Omental fat pad (tissue), 4 donors: ENCODE measurements around the gene DAP3. TPM values are rescaled to one million over a fixed set of nuclear protein-coding genes. Genes with fewer than 3 reads are reported as not detected.
"Not testable (repeated sequence)": the region's sequence is repeated elsewhere in the genome, so short reads cannot be mapped to it uniquely, and the experiment has no call there.

Source experiments
- ATAC-seq: fragments of 150-250 bp; one replicate; pipeline ENCODE4 v1.9.1; 2016; ENCODE audit warnings: mild to moderate bottlenecking, moderate library complexity; ENCODE audit not compliant: low FRiP score
- DNase-seq: peaks from one replicate; pipeline ENCODE4 v3.0.0-alpha.2; 2019; ENCODE audit warnings: low spot score
- total RNA-seq, 4 donors: library from RNA; depleted of rRNA; stranded (reverse); fragments of >200 nt; gene quantifications; one replicate each; pipeline ENCODE4 v1.1.0, GENCODE V29; 2016
- TF ChIP-seq, protein P1 (sequence below), 3 donors: fragments of 450-650 bp; IDR thresholded peaks; one replicate each; pipeline ENCODE4 v1.5.1; 2016 to 2017; ENCODE audit warnings: antibody characterized with exemption in 3 of 3, mild to moderate bottlenecking in 3 of 3, moderate library complexity in 2 of 3

Gene DAP3
- total RNA-seq, 4 donors from 2014 or later: 118 to 170 (median 132) TPM

DNA sequence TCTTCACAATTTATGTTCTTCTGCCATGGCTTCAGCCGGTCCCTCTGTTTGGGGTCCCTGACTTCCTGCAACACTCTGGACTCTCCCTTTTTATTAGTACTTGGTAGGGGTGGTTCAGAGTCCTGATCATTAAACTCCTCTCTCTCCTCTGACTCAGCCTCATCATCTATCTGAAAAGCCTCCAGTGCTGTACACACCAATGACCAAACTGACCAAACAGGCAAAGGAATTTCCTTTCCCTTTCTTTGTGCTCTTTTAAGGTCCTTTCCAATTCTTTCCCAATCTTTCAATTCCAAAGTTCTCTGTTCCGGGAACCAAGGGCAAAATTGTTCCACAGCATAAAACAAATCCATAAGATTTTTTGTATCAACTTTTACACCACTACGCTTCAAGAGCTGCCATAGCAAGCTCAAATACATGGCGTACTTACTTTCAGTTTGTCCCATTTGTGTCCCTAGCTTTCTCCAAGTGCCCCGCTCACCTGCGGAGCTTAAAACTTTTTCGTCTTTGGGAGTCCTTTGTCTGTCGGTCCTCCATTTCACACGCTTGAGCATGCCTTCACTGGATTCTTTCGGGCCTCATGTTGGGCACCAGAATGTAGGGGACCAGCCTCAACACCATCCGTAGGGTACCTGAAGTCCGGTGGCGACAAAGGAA, 9.6 kb downstream of the DAP3 start:
- ATAC-seq (no peak), DNase-seq (no peak)
- TF ChIP-seq, protein P1, sequence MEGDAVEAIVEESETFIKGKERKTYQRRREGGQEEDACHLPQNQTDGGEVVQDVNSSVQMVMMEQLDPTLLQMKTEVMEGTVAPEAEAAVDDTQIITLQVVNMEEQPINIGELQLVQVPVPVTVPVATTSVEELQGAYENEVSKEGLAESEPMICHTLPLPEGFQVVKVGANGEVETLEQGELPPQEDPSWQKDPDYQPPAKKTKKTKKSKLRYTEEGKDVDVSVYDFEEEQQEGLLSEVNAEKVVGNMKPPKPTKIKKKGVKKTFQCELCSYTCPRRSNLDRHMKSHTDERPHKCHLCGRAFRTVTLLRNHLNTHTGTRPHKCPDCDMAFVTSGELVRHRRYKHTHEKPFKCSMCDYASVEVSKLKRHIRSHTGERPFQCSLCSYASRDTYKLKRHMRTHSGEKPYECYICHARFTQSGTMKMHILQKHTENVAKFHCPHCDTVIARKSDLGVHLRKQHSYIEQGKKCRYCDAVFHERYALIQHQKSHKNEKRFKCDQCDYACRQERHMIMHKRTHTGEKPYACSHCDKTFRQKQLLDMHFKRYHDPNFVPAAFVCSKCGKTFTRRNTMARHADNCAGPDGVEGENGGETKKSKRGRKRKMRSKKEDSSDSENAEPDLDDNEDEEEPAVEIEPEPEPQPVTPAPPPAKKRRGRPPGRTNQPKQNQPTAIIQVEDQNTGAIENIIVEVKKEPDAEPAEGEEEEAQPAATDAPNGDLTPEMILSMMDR (IDR thresholded peaks at IDR 0.05): no peak

DNA sequence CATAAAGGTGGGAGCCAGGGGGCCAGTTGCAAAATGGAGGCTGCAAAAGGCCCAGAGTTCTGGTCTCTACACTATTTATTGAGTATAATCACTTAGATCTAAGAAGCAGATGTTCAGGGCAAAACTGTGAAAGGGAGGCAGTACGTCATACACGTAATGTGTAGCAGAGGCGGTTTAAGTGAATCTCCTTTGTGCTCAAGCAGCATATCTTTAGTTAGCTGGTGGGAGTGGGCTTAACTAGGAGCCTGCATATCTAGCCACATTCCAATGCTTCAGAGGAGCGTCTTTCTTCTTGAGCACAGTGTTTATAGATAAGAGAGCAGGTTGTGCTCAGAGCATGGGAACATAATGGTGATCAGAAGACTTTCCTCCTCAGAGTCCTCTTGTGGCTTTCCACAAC, 10.2 kb downstream of the DAP3 start:
- DNase-seq, ATAC-seq: not testable (repeated sequence)

DNA sequence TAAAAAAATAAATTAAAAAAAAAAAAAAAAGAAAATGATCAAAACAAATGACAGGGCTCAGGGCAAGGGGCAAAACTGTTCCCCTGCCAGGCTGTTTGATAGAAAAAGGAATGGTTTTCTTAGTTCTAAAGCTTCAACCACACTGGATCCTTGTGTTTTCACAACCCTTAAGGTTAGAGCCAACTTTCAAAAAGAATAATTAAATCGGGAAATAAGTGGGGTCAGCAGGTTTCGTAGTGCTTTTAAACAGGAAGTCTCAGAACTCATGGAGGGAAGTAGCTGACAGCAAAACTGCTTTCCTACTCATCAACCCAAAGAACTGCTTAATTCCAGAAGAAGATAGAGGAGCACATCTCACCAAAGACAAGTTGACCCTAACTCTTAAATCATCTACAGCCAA, 12.8 kb downstream of the DAP3 start:
- not testable (repeated sequence) for DNase-seq, ATAC-seq

DNA sequence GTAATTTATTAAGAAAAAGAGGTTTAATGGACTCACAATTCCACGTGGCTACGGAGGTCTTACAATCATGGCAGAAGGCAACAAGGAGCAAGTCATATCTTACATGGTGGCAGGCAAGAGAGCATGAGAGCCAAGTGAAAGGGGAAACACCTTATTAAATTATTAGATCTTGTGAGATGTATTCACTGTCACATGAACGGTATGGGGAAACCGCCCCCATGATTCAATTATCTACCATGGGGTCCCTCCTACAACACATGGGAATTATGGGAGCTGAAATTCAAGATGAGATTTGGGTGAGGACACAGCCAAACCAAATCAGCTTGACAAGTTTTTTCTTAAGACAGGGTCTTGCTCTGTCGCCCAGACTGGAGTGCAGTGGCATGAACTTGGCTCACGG, 14.3 kb downstream of the DAP3 start:
- no peak for ATAC-seq
- TF ChIP-seq, protein P1 (IDR thresholded peaks at IDR 0.05): no peak

DNA sequence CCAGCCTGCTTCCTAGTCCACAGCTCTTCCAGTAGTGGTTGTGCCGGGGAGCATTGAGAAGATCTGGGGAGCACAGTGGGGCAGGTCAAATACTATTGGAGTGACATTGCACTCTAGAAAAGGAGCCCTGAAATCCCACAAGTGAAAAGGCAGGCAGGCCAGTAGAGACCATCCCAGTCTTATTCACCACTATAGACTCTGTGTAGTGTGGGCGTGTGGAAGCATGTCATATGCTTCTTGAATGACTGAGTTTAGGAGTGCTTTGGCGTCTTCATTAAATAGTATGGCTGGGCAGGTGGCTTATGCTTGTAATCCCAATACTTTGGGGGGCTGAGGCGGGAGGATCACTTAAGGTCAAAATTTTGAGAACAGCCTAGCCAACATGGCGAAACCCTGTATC, 15.5 kb downstream of the DAP3 start:
- not testable (repeated sequence) for DNase-seq, ATAC-seq

More for the DNA sequence above, 14.3 kb downstream of the DAP3 start:
- no peak for DNase-seq

DNA sequence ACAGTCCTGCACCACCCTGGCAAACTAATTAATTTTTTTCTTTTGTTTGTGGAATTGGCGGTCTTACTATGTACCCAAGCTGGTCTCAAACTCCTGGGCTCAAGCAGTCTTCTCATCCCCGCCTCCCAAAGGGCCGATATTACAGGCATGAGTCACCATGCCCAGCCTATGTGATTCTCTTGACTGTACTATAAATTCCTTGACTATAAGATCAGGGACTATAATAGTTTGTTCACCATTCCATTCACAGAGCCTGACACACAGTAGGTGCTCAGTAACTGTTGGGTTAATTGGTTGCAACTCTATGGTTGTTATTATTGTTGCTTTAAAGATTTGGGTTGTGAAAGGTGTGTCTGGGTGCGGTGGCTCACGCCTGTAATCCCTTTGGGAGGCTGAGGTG, 17.2 kb downstream of the DAP3 start:
- DNase-seq: no peak
- TF ChIP-seq, protein P1 (IDR thresholded peaks at IDR 0.05): no peak
- no peak for ATAC-seq

DNA sequence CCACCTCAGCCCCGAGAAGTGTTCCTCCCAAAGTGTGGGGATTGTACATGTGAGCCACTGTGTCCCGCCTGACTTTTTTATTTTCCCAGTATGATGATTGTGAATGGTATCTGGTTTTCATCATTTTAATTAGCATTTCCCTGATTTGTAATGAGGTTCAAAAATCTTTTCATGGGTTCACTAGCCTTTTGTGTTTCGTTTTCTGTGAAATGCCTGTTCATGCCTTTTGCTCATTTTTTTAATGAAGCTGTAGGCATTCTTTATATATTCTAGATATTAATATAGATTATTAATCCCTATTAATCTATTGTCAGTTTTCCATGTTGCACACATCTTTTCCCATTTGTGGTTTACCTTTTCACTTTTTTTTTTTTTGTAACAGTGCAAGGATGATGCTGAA, 20.5 kb downstream of the DAP3 start:
- DNase-seq (no peak), ATAC-seq (no peak)
- TF ChIP-seq, protein P1 (IDR thresholded peaks at IDR 0.05): no peak

DNA sequence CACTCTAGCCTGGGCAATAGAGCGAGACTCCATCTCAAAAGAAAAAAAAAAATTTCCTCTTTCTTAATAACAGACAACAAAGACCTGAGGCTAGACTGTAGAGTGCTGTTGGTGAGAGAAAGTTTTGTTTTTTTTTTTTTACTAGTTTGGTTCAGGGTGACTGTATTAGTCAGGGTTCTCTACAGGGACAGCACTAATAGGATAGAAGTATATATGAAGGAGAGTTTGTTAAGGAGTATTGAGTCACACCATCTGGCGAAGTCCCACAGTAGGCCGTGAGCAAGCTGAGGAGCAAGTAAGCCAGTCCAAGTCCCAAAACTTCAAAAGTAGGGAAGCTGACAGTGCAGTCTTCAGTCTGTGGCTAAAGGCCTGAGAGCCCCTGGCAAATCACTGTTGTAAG, 22.6 kb downstream of the DAP3 start:
- ATAC-seq, DNase-seq: not testable (repeated sequence)

DNA sequence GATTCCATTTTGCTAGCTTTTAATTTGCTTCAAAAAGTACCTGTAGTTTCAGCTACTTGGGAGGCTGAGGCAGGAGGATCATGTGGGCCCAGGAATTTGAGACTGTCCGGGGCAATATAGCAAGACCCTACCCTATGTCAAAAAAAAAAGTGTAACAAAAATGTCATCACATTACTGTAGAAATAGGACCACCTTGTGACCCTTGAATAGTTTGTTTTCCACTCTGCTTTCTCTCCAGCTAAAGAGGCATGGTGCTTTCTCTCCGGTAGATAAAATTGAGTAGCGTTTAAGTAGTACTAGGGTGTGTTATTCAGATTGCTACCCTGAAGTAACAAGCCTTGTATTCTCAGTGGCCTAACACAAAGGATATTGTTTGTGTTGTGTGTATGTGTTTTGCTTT, 23.7 kb downstream of the DAP3 start:
- not testable (repeated sequence) for ATAC-seq, DNase-seq

DNA sequence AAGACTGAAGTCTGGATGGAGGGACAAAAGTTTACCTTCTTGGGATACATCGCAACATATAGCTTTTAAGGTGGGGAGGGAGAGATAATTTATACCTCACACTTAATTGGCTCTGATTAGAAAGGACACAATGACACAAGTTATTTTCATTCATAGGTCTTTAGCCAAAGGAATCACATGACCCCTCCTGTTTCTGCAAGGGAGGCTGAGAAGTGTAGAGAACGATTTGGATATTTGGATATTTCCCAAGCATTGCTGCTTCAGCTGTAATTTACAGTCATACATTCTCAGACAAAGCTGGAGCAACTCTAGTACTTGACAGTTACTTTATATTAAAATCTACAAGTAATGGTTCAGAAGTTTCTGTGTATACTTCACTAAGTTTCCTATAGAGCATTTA, 24.2 kb downstream of the DAP3 start:
- DNase-seq: no peak
- no peak for ATAC-seq
- TF ChIP-seq, protein P1 (IDR thresholded peaks at IDR 0.05): no peak

DNA sequence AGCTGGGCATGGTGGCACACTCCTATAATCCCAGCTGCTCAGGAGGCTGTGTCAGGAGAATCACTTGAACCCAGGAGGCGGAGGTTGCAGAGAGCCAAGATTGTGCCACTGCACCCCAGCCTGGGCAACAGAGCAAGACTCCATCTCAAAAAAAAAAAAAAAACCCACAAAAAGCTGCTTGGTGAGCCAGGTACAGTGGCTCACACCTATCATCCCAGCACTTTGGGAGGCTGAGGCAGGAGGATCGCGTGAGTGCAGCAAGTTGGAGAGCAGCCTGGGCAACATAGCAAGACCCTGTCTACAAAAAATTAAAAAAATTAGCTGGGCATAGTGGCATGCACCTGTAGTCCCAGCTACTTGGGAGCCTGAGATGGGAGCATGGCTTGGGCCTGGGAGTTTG, 26.2 kb downstream of the DAP3 start:
- not testable (repeated sequence) for DNase-seq, ATAC-seq
